Measurements from ENCODE around the gene CYTH4.

The CYTH4 gene

DNA sequence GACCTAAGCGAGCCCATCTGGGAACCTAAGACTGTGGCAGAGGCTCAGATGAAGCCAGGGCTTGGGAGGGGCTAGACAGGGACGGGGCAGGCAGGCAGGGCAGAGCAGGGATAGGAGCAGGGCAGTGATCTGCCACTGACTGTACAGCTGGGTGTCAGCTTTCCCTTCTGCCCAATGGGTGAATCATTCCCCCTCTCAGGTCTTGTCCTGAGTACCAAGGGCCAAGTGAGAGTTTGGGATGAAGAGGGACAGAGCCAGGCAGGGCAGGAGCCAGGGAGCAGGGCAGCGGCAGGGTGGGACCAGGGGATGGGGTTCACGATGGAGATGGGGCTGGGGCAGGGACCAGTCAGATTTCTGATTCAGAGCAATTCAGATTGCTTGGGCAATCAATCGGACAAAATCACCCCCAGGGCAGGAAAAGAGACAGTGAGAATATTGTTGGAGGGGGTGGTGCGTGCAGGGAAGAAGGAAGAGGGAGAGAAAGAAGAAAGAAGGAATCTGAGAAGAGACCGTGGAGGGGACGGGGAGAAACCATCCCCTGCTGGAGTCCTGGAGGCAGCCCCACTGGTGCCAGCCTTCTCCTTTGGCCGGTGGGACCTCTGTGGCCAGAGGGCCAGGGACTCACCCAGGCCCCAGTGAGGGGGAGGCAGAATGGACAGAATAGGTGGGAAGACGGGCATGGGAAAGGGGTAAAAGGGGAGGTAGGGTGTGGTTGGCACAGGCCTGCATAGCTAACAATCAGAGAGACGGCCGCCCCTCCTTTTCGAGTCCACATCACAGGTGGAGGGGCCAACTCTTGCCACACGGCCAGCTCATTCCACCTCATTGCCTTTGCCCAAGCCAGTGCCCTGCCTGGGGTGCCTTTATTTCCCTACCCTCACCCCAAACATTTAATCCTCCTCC lies 47.2 kb downstream of the CYTH4 start:
- TF ChIP-seq, protein P1, sequence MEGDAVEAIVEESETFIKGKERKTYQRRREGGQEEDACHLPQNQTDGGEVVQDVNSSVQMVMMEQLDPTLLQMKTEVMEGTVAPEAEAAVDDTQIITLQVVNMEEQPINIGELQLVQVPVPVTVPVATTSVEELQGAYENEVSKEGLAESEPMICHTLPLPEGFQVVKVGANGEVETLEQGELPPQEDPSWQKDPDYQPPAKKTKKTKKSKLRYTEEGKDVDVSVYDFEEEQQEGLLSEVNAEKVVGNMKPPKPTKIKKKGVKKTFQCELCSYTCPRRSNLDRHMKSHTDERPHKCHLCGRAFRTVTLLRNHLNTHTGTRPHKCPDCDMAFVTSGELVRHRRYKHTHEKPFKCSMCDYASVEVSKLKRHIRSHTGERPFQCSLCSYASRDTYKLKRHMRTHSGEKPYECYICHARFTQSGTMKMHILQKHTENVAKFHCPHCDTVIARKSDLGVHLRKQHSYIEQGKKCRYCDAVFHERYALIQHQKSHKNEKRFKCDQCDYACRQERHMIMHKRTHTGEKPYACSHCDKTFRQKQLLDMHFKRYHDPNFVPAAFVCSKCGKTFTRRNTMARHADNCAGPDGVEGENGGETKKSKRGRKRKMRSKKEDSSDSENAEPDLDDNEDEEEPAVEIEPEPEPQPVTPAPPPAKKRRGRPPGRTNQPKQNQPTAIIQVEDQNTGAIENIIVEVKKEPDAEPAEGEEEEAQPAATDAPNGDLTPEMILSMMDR (IDR thresholded peaks at IDR 0.05): no peak
- TF ChIP-seq ZFX (IDR thresholded peaks at IDR 0.05; ENCODE audit: borderline replicate concordance): no peak
- H3K27ac ChIP-seq: no peak overlapping the region

DNA sequence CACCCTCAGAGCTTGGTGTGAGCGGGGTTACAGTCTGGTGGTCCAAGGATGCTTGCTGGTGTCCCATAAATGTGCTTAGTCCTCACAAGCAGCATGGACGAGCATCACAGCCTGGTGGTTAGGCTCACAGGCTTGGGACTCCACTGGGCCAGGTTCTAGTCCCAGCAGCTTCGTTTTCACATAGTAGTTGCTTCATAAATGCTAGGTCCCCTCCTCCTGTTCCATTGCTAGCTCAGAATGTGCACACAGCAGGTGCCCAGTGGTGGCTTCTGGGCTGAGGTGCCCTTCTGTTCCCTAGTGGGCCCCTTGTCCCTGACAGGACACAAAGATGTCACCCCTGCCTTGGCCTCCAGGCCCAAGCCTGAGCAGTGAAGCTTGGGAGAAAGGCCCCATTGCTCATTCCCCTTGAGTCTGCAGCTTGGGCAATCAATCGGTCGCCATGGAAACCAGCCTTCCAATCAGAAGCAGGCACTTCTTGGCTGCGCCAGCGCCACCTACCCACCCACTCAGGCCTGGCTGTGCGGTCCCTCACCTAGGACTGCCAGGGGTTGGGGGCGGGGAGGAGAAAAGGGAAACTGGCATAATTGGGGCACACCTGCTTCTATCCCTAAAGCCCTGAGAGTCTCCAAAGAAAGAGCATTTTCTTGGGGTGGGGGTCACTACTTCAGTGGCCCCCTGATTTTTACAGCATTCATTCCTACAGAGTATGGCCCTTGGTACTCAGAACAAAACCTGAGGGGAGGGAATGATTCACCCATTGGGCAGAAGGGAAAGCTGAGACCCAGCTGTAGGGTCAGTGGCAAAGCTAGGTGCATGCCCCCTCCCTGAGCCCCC lies 48.1 kb downstream of the CYTH4 start:
- H3K27ac ChIP-seq: no peak overlapping the region
- TF ChIP-seq ZFX (IDR thresholded peaks at IDR 0.05; ENCODE audit: borderline replicate concordance): no peak
- TF ChIP-seq, protein P1 (IDR thresholded peaks at IDR 0.05): peak; percentile 66

DNA sequence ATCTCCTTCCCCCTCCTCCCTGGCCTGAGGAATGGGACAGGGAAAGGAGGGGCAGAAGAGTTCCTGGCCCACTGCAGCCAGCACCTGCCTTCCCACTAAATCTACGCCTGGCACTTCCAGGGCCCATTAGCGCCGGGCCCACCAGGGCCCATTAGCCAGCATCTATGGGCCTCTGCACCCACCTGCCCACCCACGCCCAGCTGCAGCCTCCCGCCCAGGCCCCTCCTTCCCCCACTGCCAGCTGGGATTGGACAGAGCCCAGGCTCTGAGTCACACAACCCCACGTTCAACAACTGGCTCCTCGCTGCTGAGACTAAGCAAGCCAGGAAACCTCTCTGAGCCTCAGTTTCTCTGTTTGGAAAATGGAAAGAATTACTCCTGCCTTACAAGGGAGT lies 48.7 kb downstream of the CYTH4 start:
- no peak for TF ChIP-seq ZFX (IDR thresholded peaks at IDR 0.05; ENCODE audit: borderline replicate concordance)
- TF ChIP-seq, protein P1 (IDR thresholded peaks at IDR 0.05): no peak
- H3K27ac ChIP-seq: no peak overlapping the region

DNA sequence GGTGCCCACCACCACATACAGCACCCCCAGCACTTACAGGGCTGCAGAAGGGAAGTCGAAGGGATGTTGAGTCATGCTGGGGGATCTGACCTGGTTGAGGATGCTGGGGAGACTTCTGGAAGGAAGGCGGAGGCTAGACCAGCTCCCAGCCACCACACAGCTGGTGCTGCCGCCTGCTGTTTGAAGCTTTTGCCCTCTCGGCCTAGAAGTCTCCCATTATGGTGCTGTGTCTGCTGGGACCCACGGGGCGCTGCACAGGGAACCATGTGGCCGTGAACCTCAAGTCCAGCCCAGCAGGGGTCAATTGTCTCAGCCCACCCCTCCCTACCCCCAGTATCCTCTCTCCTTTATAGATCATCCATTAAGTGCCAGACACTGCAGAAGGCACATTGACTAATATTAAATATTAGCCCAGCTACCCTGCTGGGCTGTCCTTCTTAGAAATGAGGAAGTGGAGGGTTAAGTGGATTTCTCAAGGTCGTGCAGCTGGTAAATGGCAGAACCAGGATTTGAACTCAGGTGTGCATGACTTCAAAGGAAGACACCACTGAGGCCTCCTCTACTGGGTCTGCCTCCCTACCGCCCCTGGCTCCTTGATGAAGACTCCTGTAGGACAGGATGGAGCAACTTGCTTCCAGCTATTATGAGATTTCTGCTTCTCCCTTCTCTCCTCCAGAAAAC lies 49.7 kb downstream of the CYTH4 start:
- H3K27ac ChIP-seq: no peak overlapping the region
- TF ChIP-seq ZFX (IDR thresholded peaks at IDR 0.05; ENCODE audit: borderline replicate concordance): no peak
- TF ChIP-seq, protein P1 (IDR thresholded peaks at IDR 0.05): no peak

DNA sequence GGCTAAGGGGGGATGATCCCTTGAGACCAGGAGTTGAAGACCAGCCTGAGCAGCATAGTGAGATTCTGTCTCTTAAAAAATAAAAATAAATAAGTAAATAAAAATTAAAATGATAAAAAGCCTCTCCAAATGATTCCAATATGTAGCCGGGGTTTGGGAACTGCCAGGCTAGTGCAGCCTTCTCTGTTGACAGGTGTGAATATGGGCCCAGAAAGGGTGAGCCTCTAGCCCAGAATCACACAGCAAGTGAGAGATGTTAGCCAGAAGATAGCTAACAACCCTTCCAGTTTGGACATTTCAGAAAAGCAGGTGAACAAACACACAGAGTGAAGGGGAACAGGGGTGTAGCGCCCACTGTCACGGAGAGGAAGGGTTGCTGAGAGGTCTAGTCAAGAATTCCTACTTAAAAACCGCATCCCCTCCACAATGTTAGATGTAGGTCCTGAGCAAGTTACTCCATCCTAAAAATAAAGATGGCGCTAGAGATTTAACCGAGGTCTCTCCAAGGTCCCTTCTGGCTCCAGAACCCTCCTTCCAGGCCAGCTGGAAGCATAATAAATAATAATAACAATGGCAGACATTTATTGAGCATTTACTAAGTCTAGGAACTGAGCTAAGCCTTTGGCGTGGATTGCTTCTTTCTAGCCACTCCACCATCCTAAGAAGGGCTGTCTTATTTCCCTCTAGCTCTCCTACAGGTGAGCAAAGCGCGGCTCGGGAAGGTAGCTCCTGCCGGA lies 51.6 kb downstream of the CYTH4 start:
- H3K27ac ChIP-seq: no peak overlapping the region
- TF ChIP-seq ZFX (IDR thresholded peaks at IDR 0.05; ENCODE audit: borderline replicate concordance): no peak
- TF ChIP-seq, protein P1 (IDR thresholded peaks at IDR 0.05): no peak

DNA sequence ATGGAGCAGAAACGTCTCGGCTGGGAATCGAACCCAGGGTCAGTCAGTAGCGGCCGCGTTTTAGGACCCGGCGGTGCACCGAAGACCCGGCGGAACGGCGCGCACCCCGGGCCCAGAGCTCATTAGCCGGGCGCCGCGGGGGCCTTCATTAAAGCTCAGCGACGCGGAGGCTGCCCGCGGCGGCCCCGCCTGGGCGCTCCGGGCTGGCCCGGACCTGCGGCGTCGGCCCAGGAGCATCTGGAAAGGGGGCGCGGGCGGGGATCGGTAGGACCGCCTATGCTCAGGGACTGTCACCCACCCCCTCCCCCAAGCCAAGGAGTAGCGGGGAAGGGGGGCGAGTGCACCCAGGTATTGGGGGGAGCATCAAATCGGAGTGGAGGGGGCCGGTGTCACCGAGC lies 52.2 kb downstream of the CYTH4 start:
- TF ChIP-seq, protein P1 (IDR thresholded peaks at IDR 0.05): no peak
- no peak for TF ChIP-seq ZFX (IDR thresholded peaks at IDR 0.05; ENCODE audit: borderline replicate concordance)
- H3K27ac ChIP-seq: no peak overlapping the region

Data from 22Rv1 (cell line).